Frontal cortex (tissue), 4 donors: ENCODE results near the gene TKTL1. TPM values are rescaled to one million over a fixed set of nuclear protein-coding genes. Genes with fewer than 3 reads are reported as not detected.

Source experiments
- DNase-seq, 2 donors: peaks; one replicate each; pipeline ENCODE4 v3.0.0; 2012; ENCODE audit warnings: low spot score in 2 of 2
- FAIRE-seq: peaks from 2 replicates; lab custom pipeline; 2012; peaks lifted over from hg19 to GRCh38; lab: Jason Lieb, UNC
- total RNA-seq: library from RNA; depleted of rRNA; stranded (reverse); fragments of >200 nt; gene quantifications from one replicate; pipeline ENCODE4 v1.2.3, GENCODE V29; 2014
- donor health status: control.
- donor health status: control.
- donor health status: control.

The TKTL1 gene
- total RNA-seq, 1 donor from 2014 or later, result 1.6 TPM

- FAIRE-seq (no peak), DNase-seq (peak in 1 of 2 donors; percentile 41)
These were observed 77.0 kb downstream of the TKTL1 start for GRCh38 chrX:154372612-154373022.

DNA sequence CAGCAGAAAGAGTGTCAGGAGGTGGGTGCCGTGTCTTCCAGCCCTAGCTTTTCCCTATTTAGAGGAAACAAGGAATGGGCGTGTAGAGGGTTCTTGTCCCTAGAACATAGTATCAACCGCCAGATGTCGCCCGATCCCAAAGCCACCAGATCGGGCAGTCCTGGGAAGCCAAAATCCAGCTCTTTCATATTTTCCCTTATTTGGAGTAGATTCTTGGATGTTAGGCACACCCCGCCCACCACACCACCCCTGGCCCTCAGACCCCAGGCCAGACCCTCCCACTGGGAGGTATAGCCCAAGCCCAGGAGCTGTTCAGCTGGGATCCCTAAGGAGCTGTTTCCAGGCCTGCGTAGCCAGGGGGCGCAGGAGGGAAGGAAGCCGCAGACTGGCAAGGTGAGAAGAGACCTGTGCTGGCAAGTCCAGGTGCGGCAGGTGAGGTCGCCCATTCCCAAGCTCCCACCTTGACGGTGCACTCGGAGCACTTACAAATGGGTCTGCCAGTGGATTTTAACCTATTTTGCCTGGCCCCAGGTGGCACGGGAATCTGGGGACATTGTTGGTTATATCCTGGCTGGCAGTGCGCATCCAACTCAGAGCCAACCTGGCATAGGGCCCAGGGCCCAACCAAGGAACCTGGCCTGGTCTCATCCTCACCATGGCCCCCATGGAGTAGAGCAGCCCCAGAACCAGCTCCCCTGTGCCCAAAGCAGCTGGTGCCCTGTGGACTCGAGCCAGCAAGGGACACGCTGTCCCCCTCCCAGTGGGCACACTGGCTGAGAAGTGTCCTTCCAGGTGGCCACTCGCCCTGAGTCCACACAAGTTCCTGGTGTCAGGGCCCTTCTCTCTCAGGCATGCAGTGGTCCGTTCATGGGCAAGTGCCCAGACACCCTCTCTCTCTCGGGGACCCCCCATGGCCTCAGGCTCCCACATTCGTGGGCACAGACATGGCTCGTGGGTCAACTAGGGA is 78.0 kb downstream of the TKTL1 start:
- DNase-seq (peak; percentile 58 to 76), FAIRE-seq (no peak)

DNA sequence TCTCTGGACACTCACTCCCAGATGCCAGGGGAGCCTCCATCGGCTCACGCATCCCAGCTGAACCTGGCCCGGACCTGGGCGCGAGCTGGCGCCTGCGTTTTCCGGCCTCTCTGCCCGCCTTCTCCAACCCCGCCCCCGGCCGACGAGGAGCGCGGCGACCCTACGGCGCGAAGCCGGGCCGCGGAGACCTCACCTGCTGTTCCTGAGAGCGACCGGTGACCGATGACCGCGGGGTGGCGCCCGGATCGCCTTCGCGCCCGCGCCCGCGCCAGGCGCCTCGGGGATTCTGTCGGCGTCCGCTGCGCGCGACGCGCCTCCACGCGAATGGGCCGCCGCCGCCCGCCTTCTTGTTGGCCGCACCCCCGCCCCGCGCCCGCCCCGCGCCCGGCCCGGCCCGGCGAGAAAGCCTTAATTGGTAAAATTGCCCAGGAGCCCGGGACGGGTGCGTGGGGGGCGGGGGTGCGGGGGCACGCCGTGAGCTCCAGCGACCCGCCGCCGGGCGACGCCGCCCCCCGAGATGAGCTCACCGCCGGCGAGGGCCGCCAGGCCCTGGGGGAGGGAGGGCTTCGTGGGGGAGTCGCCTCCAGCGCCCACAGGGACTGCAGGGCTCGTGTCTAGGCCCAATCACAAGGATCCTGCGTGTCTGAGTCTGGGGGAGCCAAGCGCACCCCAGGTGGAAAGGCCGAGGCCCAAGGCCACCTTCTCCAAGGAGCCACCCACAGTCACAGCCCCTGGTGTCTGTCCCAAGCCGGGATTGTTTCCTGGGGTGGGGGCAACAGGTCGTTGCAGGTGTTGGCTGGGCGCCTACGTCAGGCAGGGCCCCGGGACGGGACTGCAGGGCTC is 78.9 kb downstream of the TKTL1 start, which contains the start of gene FLNA:
Gene FLNA (minus strand): TSS at position 322 of the 843 bp plus-strand sequence. CDS start 3,389 bp downstream, outside the sequence.
- peak in 1 of 2 donors; percentile 45 for DNase-seq
- FAIRE-seq, result no peak

DNA sequence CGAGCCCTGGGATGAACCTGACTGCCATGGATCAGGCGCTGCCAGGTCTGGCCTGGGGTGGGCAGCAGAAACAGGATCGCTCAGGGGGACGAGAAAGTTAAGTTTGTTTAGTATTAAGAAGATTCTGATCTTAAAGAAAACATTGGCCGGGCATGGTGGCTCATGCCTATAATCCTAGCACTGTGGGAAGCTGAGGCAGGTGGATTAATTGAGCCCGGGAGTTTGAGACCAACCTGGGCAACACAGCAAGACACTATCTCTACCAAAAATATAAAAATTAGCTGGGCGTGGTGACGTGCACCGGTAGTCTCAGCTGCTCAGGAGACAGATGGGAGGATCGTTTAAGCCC is 79.5 kb downstream of the TKTL1 start:
- FAIRE-seq (no peak), DNase-seq (no peak)

- FAIRE-seq, result no peak
- no peak for DNase-seq
These were observed 81.2 kb downstream of the TKTL1 start for GRCh38 chrX:154376774-154377173.

DNA sequence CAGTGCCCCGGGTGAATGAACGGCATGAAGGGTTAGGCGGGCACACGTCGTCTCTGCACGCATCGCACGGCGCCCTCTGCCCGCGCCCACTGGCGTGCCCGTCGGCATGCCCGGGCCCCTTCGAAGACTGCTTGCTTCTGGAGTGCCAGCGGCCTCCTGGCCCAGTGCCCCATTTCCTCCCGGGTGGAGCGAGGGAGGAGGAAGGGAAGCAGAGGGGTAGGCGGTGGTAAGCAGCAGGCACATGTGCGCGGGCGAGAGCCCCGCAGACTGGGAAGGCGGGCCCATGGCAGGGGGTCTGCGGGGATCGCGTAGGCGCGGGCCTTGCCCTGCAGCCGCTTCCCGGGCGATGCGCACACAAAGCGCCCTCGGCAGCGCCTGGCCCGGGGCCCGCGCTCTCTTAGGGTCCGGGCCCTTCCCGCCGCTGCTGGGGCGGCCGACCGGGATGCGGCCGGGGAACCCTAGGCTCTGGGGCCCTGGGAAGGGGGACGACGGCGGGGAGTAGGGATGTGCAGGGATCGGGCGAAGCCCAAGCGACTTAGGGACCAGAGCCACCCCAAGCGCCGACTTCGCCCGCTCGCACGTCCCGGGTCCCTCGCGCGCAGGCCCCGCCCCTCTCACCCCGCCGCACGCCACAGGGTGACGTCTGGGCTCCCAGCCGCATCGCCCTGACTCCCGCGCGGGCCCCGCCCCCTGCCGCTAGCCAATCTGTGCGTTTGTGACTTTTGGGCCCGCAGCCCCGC is 82.6 kb downstream of the TKTL1 start:
- no peak for DNase-seq
- FAIRE-seq, result no peak

DNA sequence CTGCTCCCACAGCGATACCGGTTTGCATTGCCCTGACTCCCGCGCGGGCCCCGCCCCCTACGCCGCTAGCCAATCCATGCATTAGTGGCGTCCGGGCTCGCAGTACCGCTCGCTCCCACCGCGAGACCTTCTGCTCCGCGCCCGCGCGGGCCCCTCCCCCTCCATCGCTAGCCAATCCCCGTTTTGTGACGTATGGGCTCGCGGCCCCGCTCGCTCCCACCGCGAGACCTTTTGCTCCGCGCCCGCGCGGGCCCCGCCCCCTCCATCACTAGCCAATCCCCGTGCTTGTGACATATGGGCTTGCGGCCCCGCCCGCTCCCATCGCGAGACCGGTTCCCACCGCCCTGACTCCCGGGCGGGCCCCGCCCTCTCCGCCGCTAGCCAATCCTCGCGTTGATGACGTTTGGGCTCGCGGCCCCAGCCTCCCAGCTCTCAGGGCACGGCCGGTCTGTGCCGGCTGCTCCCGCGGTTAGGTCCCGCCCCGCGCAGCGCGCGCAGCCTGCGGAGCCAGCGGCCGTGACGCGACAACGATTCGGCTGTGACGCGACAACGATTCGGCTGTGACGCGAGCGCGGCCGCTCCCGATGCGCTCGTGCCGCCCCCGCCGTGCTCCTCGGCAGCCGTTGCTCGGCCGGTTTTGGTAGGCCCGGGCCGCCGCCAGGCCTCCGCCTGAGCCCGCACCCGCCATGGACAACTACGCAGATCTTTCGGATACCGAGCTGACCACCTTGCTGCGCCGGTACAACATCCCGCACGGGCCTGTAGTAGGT is 83.4 kb downstream of the TKTL1 start, which contains the start of gene EMD:
Gene EMD (plus strand): TSS at position 497 of the 770 bp plus-strand sequence. CDS start 190 bp downstream, at position 687.
- DNase-seq (peak; percentile 86 to 93), FAIRE-seq (peak; percentile 34)

DNA sequence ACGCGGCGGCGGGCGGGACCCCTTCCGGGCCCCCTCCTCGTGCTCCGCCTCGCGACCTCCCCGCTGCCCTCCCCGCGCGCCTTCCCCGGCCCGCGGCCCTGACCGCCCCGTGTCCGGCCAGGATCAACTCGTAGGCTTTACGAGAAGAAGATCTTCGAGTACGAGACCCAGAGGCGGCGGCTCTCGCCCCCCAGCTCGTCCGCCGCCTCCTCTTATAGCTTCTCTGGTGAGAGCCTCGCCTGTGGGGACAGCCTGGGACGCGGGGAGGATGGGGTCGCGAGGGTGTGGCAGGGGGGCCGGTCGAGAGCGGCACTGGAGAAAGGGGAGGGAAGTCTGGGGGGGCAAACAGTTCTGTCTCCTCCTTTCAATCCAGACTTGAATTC is 84.0 kb downstream of the TKTL1 start:
- no peak for FAIRE-seq

More for the DNA sequence above, 84.0 kb downstream of the TKTL1 start:
- DNase-seq, result no peak

Other genes with a start within 250 kb of the TKTL1 start
- 21.2 TPM for gene MECP2, start 198.1 kb upstream of the TKTL1 start, total RNA-seq
- not detected for gene OPN1LW, start 151.6 kb upstream of the TKTL1 start, total RNA-seq
- gene OPN1MW, start 113.2 kb upstream of the TKTL1 start, total RNA-seq, result not detected
- gene OPN1MW2, start 76.0 kb upstream of the TKTL1 start, total RNA-seq, result not detected
- not detected for gene OPN1MW3, start 38.2 kb upstream of the TKTL1 start, total RNA-seq
- not detected for gene TEX28, start 671 bp upstream of the TKTL1 start, total RNA-seq
- gene FLNA, start 78.8 kb downstream of the TKTL1 start, total RNA-seq, result 66.9 TPM
- gene EMD, start 83.5 kb downstream of the TKTL1 start, total RNA-seq, result 13.9 TPM
- 2,273 TPM for gene RPL10, start 102.6 kb downstream of the TKTL1 start, total RNA-seq
- 4.5 TPM for gene DNASE1L1, start 113.5 kb downstream of the TKTL1 start, total RNA-seq
- gene TAFAZZIN, start 115.7 kb downstream of the TKTL1 start, total RNA-seq, result 11.0 TPM
- gene ATP6AP1, start 132.9 kb downstream of the TKTL1 start, total RNA-seq, result 50.1 TPM
- 240 TPM for gene GDI1, start 141.4 kb downstream of the TKTL1 start, total RNA-seq
- 21.2 TPM for gene FAM50A, start 148.3 kb downstream of the TKTL1 start, total RNA-seq
- gene PLXNA3, start 162.5 kb downstream of the TKTL1 start, total RNA-seq, result 14.7 TPM
- gene LAGE3, start 183.5 kb downstream of the TKTL1 start, total RNA-seq, result 13.5 TPM
- 39.1 TPM for gene UBL4A, start 190.8 kb downstream of the TKTL1 start, total RNA-seq
- gene SLC10A3, start 194.8 kb downstream of the TKTL1 start, total RNA-seq, result 2.4 TPM
- 9.8 TPM for gene FAM3A, start 220.4 kb downstream of the TKTL1 start, total RNA-seq